ENCODE data around the gene BMP8A.
"Not testable (repeated sequence)": the region's sequence is repeated elsewhere in the genome, so short reads cannot be mapped to it uniquely, and the experiment has no call there.

The BMP8A gene

GRCh38 chr1:39508266-39508665 lies 16.8 kb downstream of the BMP8A start:
- DNase-seq = no peak

- DNase-seq = no peak
Observed at GRCh38 chr1:39508857-39509305, 17.4 kb downstream of the BMP8A start.

- no peak for DNase-seq
Observed at GRCh38 chr1:39509360-39510009, 18.0 kb downstream of the BMP8A start.

DNA sequence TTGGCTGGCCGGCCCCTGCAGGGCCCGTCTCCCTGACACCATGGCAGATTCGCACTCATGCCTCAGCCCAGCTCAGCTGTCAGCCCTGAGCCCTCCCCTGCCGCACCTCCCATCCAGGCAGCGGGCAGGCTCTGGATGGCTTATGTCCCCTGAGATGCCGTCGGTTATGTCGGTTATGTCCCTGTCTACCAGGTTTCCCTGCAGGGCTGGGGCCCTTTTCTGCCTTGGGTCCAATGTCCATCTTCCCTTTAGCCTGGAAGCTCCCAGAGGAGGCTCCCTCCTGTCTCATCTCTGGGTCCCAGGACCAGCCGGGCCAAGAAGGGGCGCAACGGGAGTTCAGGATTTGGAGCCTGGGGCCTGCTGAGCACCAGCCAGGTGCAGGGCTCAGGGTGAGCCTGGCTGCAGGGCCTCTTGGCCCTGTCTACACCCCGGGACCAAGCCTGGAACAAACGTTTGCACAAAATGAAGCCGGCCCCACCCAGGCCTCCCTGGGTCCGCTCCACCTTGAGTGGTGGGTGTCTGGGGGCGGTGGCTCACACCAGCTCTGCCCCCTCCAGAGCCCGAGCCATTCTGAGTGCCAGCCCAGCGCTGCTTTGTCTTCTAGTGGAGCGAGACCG lies 19.2 kb downstream of the BMP8A start:
- not testable (repeated sequence) for DNase-seq

DNA sequence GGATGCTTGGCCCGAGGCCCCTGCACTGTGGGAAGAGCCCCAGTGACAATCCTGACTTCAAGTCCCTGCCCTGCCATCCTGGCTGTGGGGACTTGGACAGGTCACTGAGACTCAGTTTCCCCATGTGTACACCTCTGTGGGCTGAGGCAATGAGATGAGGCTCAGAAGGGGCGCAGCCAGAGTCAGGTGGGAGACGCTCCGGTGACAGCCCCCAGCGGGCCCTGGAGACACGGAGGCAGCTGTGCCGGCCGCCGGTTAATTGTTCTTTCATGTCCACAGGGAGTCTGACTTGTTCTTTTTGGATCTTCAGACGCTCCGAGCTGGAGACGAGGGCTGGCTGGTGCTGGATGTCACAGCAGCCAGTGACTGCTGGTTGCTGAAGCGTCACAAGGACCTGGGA lies 20.0 kb downstream of the BMP8A start:
- DNase-seq = not testable (repeated sequence)

GRCh38 chr1:39512234-39512847 lies 20.9 kb downstream of the BMP8A start:
- DNase-seq = not testable (repeated sequence)

DNA sequence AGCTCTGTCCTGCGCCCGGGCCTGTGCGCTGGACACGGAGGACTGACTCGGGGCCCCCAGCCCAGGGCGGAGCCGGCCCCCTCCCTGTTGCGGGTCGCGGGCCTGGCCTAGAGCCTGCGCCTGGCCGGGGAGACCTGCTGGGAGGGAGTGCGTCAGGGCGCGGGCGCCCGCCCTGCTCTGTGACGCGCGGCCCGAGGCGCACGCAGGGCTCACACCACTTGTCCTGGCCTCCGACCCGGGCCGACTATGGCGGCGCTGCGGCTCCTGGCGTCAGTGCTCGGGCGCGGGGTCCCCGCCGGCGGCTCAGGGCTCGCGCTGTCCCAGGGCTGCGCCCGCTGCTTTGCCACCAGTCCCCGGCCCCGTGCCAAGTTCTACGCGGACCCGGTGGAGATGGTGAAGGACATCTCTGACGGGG lies 23.3 kb downstream of the BMP8A start:
- DNase-seq = not testable (repeated sequence)

DNA sequence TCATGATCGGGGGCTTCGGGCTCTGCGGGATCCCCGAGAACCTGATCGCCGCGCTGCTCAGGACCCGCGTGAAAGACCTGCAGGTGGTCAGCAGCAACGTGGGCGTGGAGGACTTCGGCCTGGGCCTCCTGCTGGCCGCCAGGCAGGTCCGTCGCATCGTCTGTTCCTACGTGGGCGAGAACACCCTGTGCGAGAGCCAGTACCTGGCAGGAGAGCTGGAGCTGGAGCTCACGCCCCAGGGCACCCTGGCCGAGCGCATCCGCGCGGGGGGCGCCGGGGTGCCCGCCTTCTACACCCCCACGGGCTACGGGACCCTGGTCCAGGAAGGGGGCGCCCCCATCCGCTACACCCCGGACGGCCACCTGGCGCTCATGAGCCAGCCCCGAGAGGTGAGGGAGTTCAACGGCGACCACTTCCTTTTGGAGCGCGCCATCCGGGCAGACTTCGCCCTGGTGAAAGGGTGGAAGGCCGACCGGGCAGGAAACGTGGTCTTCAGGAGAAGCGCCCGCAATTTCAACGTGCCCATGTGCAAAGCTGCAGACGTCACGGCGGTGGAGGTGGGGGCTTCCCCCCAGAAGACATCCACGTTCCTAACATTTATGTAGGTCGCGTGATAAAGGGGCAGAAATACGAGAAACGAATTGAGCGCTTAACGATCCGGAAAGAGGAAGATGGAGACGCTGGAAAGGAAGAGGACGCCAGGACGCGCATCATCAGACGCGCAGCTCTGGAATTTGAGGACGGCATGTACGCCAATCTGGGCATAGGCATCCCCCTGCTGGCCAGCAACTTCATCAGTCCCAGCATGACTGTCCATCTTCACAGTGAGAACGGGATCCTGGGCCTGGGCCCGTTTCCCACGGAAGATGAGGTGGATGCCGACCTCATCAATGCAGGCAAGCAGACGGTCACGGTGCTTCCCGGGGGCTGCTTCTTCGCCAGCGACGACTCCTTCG lies 24.0 kb downstream of the BMP8A start:
- DNase-seq = not testable (repeated sequence)

DNA sequence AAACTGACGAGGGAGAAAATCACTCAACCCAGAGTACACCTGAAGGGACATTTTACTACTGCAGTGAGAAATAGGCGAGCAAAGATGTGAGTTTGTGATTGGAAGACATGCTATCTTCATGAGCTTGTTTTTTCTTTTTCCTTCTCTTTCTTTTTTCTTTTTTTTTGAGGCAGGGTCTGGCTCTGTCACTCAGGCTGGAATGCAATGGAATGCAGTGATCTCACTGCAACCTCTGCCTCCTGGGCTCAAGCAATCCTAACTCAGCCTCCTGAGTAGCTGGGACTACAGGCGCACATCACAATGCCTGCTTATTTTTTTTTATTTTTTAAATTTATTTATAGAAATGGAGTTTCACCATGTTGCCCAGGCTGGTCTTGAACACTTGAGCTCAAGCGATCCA lies 25.4 kb downstream of the BMP8A start:
- DNase-seq = not testable (repeated sequence)

DNA sequence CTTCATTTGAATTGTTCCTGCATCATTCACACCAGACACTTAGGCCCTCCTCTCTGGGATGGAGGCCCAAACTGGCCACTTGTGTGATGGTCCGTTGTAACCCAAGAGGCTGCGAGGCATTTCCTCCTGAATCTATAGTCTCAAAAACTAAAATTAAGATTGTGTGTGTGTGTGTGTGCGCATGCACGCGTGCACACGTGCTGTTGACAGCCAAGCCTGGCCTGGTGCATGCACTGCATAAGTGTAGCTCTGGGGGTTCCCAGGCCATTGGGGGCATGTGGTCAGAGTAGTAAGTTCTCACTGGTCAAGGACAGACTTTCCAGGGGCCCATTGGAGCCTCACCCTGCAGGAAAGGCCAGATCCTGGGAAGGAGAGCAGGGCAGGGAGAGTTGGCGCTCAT lies 26.5 kb downstream of the BMP8A start:
- not testable (repeated sequence) for DNase-seq

DNA sequence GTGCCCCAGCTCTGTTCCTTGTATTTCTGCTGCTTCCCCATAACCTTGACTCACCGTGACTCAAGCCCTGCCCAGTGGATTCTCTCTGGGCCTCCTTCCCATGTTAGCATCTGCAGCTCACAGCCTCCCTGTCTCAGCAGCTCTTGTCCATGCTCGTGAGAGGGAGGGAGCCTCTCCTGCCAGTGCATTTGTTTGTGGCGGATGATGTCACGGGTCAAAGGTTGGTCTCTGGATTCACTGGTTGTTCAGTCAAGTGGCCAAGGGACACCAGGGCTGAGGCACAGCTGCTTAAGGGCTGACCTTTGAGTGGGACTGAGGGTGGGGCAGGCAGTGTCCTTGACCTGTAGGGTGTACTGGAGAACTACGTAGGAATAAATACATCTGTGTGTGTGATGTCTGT lies 27.9 kb downstream of the BMP8A start:
- DNase-seq = not testable (repeated sequence)

DNA sequence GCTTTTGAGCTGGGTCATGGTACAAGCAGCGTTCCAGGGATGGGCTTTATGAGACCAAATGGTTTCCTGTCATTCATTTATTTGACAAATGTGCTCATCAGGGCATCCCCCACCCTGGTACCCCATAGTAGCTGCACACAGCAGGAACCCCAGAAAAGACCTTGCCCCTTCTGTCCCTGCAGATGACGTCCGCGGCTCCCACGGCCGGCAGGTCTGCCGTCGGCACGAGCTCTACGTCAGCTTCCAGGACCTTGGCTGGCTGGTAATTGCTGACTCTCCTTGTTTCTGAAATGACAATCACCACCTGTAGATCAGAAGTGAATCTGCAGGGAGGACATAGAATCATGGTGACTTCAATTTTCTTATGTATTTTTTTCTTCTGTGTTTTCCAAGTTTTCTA lies 30.8 kb downstream of the BMP8A start:
- DNase-seq = not testable (repeated sequence)

GRCh38 chr1:39522661-39523567 lies 31.5 kb downstream of the BMP8A start:
- DNase-seq = no peak

DNA sequence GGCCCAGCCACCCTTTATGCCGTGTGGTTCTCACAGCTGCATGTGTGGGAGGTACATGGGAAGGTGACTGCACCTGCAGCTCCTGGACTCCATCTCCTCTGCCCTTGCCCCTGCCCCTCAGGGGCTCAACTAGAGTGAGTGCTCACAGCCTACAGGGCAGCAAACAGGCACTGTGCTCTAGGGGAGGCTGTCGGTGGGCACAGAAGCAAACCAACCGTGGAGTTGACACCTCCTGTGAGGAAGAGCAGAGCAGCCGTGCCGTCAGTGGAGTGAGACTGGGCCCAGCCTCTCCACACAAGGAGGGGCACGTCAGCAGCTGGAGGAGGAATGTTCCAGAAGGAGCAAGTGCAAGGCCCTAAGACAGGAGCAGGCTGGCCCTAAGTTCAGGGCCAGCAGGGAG lies 32.7 kb downstream of the BMP8A start:
- DNase-seq = no peak

GRCh38 chr1:39524591-39525365 lies 33.3 kb downstream of the BMP8A start:
- no peak for DNase-seq

- no peak for DNase-seq
Observed at GRCh38 chr1:39525366-39526165, 34.1 kb downstream of the BMP8A start.

DNA sequence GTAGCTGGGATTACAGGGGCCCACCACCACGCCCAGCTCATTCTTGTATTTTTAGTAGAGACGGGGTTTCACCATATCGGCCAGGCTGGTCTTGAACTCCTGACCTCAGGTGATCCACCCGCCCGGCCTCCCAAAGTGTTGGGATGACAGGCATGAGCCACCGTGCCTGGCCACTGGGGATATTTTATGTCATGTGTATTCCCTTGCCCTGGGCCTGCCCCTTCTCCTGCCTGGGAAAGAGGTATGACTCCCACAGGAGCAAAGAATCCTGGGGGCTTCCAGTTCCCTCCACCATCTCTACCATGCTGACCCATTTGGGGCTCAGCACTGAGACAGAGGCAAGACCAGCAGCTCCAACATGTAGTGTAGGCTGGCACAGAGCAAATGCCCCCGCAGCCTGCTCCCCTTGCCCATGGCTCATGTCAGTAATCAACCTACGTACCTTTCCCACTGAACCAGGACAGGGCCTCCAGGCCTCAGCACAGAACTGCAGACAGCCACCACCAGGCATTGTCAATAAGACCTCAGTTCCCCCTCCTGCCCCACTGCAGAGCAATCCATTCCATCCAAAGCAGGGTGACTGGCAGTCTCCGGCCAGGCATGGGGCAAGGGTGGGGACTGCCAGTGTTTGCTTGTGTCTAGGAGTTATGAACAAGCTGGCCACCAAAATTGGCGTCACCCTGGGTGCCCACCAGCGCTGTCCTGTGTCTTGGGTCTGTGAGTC lies 35.2 kb downstream of the BMP8A start:
- DNase-seq = no peak

DNA sequence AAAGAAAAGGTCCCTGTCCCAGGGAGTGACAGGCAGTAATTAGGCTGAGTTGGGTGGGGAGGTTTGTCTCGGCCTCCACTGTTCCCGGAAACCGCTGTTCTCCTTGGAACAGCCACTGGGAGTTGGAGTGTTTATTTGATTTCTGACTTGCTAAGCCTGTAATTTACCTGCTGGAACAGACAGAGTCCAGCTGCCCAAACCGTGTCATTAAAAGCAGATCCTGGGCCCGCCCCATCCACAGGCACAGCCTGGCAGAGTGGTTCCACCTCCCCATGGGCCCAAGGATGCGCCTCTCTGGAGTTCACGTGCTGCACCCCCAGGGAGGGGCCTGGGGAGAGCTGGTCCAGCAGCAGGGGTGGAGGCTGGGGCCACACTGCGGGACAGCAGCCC lies 35.7 kb downstream of the BMP8A start:
- DNase-seq = not testable (repeated sequence)

- no peak for DNase-seq
Observed at GRCh38 chr1:39528082-39528481, 36.6 kb downstream of the BMP8A start.
